Measurements from ENCODE around the gene DTHD1. TPM values are rescaled to one million over a fixed set of nuclear protein-coding genes. Genes with fewer than 3 reads are reported as not detected.

Gene DTHD1
- polyA plus RNA-seq, 1 of the 3 experiments (the other 2 are of a cell fraction) = not detected

GRCh38 chr4:36391411-36391810 lies 110.0 kb downstream of the DTHD1 start:
- H3K9ac ChIP-seq = no peak overlapping the region
- no peak overlapping the region for H3K4me3 ChIP-seq (ENCODE audit: low read depth in 2 of 2, low read length in 1 of 2)
- H3K36me3 ChIP-seq (replicated peaks in 1 of 2; ENCODE audit: control insufficient read depth in 1 of 2, insufficient read depth in 2 of 2, low read length in 1 of 2) = no peaks in the 10 kb centered on the region
- no peaks in the 10 kb centered on the region for H3K9me2 ChIP-seq
- no peak overlapping the region for H3K4me2 ChIP-seq
- H3K27me3 ChIP-seq (ENCODE audit: insufficient read depth) = no peaks in the 10 kb centered on the region; the same call in 1 of the 2 replicates
- H3K27ac ChIP-seq (ENCODE audit: low read depth in 2 of 2, low read length in 1 of 2) = no peak overlapping the region
- H3K4me1 ChIP-seq (ENCODE audit: control insufficient read depth in 1 of 2, insufficient read depth in 2 of 2, low read depth in 1 of 2, low read length in 1 of 2) = no peaks in the 10 kb centered on the region
- ChIA-PET POLR2A (no interaction called here), CTCF (interaction anchor here (1.5 kb wide), 1 partner anchor 8 kb away, joined by 3 read pairs; no protein-coding TSS in a partner anchor)
- no peaks in the 10 kb centered on the region for H4K20me1 ChIP-seq (ENCODE audit: insufficient read depth)
- no peak for DNase-seq
- 0% methylated on average over 2 of the region's 2 CpGs for WGBS (ENCODE audit: low lambda C conversion rate)
- no peaks in the 10 kb centered on the region for H3K9me3 ChIP-seq
- TF ChIP-seq YY1 (IDR thresholded peaks at IDR 0.05; ENCODE audit: low read depth) (no peak), IRF3 (IDR thresholded peaks at IDR 0.05; ENCODE audit: low read depth, low read length) (no peak), JUND (IDR thresholded peaks at IDR 0.05) (no peak), EP300 (IDR thresholded peaks at IDR 0.05; ENCODE audit: borderline replicate concordance in 1 of 2, low read depth in 1 of 2, low read length in 1 of 2) (no peak), REST (IDR thresholded peaks at IDR 0.05; ENCODE audit: low read depth, low read length) (no peak)
- no peak overlapping the region for H2AFZ ChIP-seq (ENCODE audit: low read depth)
- H3F3A ChIP-seq (replicated peaks; ENCODE audit: insufficient read depth) = no peaks in the 10 kb centered on the region
- H3K79me2 ChIP-seq (ENCODE audit: insufficient read depth) = no peaks in the 10 kb centered on the region

GRCh38 chr4:36392024-36392423 lies 110.6 kb downstream of the DTHD1 start:
- H3K9me3 ChIP-seq = no peaks in the 10 kb centered on the region
- no peaks in the 10 kb centered on the region for H3K4me1 ChIP-seq (ENCODE audit: control insufficient read depth in 1 of 2, insufficient read depth in 2 of 2, low read depth in 1 of 2, low read length in 1 of 2)
- H2AFZ ChIP-seq (ENCODE audit: low read depth) = no peak overlapping the region
- no peaks in the 10 kb centered on the region for H3K9me2 ChIP-seq
- WGBS (ENCODE audit: low lambda C conversion rate) = 0% methylated on average over 1 of the region's 1 CpG
- TF ChIP-seq FOXJ3 (CRISPR knock-in tag; IDR thresholded peaks at IDR 0.05) = no peak
- no peak for TF ChIP-seq JUND (IDR thresholded peaks at IDR 0.05)
- TF ChIP-seq MXI1 (IDR thresholded peaks at IDR 0.05; ENCODE audit: low read depth, low read length) = no peak
- TF ChIP-seq POLR2AphosphoS5 (IDR thresholded peaks at IDR 0.05; ENCODE audit: low read depth, low read length) = no peak
- TF ChIP-seq USF2 (IDR thresholded peaks at IDR 0.05; ENCODE audit: borderline replicate concordance, low read depth, low read length) = no peak
- no peak for TF ChIP-seq EP300 (IDR thresholded peaks at IDR 0.05; ENCODE audit: borderline replicate concordance in 1 of 2, low read depth in 1 of 2, low read length in 1 of 2)
- no peaks in the 10 kb centered on the region; the same call in 1 of the 2 replicates for H3K27me3 ChIP-seq (ENCODE audit: insufficient read depth)
- no peak overlapping the region for H3K4me3 ChIP-seq (ENCODE audit: low read depth in 2 of 2, low read length in 1 of 2)
- ChIA-PET CTCF (no interaction called here), POLR2A (no interaction called here)
- H4K20me1 ChIP-seq (ENCODE audit: insufficient read depth) = no peaks in the 10 kb centered on the region
- no peaks in the 10 kb centered on the region for H3K36me3 ChIP-seq (replicated peaks in 1 of 2; ENCODE audit: control insufficient read depth in 1 of 2, insufficient read depth in 2 of 2, low read length in 1 of 2)
- no peak overlapping the region for H3K27ac ChIP-seq (ENCODE audit: low read depth in 2 of 2, low read length in 1 of 2)
- H3K79me2 ChIP-seq (ENCODE audit: insufficient read depth) = no peaks in the 10 kb centered on the region
- no peak overlapping the region for H3K9ac ChIP-seq
- no peak overlapping the region for H3K4me2 ChIP-seq
- no peaks in the 10 kb centered on the region for H3F3A ChIP-seq (replicated peaks; ENCODE audit: insufficient read depth)
- no peak for DNase-seq

Data from SK-N-SH (cell line).